ENCODE results near the gene DMXL1. TPM values are rescaled to one million over a fixed set of nuclear protein-coding genes. Genes with fewer than 3 reads are reported as not detected.
"Not testable (repeated sequence)": the region's sequence is repeated elsewhere in the genome, so short reads cannot be mapped to it uniquely, and the experiment has no call there.

Gene DMXL1
- total and polyA plus RNA-seq, 3 donors from 2014 or later, result 16.0 to 93.3 (median 63.9) TPM

DNA sequence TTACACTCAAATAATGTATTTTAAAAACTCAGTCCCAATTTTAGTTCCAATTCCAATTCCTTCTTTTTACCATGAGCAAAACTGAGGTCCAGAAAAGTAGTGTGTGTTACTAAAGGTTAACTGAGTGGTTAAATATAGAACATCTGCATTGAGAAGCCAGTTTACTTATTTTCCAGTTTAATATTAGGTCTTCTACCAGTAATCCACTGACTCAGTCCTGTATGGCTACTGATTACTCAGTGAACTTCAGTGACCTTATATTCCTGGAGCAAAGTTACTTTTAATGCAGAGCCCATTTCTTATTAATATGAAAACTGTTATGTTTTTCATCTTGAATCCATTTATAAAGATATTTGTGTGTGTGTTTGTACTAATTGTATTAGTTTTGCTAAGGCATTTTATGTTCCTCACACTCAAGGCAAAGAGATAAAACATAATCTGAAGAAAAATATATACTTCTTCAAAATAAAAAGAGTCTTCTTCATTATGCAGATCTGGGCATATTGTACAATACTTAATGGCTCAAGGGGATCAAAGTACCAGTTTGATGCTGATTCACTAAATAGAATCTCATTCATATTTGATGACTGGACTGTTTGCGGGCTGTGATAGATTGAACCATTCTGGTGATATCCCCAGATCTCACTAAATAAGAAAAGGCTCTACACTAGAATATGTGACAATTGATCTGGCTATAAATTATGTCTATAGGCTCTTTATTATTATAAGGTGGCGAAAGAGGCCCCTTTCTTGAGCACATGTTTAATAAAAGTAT, 60.8 kb downstream of the DMXL1 start:
- Histone ChIP-seq H3K36me3 (ENCODE audit: low read depth, missing control alignments) (no peaks in the 10 kb centered on the region), H3K27me3 (no peaks in the 10 kb centered on the region), H3K4me3 (no peak overlapping the region), H3K4me1 (no peaks in the 10 kb centered on the region), H3K27ac (no peak overlapping the region), H3K9me3 (no peaks in the 10 kb centered on the region)
- TF ChIP-seq, protein P1, sequence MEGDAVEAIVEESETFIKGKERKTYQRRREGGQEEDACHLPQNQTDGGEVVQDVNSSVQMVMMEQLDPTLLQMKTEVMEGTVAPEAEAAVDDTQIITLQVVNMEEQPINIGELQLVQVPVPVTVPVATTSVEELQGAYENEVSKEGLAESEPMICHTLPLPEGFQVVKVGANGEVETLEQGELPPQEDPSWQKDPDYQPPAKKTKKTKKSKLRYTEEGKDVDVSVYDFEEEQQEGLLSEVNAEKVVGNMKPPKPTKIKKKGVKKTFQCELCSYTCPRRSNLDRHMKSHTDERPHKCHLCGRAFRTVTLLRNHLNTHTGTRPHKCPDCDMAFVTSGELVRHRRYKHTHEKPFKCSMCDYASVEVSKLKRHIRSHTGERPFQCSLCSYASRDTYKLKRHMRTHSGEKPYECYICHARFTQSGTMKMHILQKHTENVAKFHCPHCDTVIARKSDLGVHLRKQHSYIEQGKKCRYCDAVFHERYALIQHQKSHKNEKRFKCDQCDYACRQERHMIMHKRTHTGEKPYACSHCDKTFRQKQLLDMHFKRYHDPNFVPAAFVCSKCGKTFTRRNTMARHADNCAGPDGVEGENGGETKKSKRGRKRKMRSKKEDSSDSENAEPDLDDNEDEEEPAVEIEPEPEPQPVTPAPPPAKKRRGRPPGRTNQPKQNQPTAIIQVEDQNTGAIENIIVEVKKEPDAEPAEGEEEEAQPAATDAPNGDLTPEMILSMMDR (IDR thresholded peaks at IDR 0.05), result no peak
- TF ChIP-seq POLR2A (IDR thresholded peaks at IDR 0.05), result no peak
- WGBS, 2 donors, result 97 to 100% methylated on average over 2 of the region's 2 CpGs
- no peak for DNase-seq
- intact Hi-C loops (cut with DNase I; ENCODE audit: low total_unique reads), result no loop called here

DNA sequence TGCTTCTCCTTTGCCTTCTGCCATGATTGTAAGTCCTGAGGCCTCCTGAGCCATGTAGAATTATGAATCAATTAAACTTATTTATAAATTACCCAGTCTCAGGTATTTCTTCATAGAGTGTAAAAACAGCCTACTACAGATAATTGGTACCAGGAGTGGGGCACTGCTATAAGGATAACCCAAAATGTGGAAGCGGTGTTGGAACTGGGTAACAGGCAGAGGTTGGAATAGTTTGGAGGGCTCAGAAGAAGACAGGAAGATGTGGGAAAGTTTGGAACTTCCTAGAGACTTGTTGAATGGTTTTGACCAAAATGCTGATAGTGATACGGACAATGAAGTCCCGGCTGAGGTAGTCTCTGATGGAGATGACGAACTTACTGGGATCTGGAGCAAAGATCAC, 64.9 kb downstream of the DMXL1 start:
- H3K36me3 ChIP-seq (ENCODE audit: low read depth, missing control alignments); H3K4me3 ChIP-seq; intact Hi-C loops (cut with DNase I; ENCODE audit: low total_unique reads); H3K9me3 ChIP-seq; DNase-seq; H3K27ac ChIP-seq; H3K4me1 ChIP-seq; H3K27me3 ChIP-seq: not testable (repeated sequence)
- 95 to 98% methylated on average over 4 of the region's 4 CpGs for WGBS, 2 donors

DNA sequence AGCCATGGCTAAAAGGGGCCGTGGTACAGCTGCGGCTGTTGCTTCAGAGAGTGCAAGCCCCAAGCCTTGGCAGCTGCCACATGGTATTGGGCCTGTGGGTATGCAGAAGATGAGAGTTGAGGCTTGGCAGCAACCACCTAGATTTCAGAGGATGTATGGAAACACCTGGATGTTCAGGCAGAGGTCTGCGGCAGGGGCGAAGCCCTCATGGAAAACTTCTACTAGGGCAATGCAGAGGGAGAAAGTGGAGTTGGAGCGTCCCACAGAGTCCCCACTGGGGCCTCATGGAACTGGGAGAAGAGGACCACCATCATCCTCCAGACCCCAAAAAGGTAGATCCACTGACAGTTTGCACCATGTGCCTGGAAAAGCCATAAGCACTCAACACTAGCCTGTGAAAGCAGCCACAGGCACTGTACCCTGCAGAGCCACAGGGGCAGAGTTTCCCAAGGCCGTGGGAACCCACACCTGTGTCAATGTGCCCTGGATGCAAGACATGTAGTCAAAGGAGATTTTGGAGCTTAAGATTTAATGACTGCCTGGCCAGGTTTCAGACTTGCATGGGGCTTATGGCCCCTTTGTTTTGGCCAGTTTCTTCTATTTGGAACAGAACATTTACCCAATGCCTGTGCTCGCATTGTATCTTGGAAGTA, 65.9 kb downstream of the DMXL1 start:
- DNase-seq, result no peak
- H3K4me3 ChIP-seq, result no peak overlapping the region
- TF ChIP-seq, protein P1 (IDR thresholded peaks at IDR 0.05), result no peak
- TF ChIP-seq POLR2A (IDR thresholded peaks at IDR 0.05), result no peak
- H3K4me1 ChIP-seq, result no peaks in the 10 kb centered on the region
- WGBS, 2 donors, result 97 to 100% methylated on average over 5 to 7 of the region's 7 CpGs
- H3K36me3 ChIP-seq (ENCODE audit: low read depth, missing control alignments), result no peaks in the 10 kb centered on the region
- no peaks in the 10 kb centered on the region for H3K9me3 ChIP-seq
- no peaks in the 10 kb centered on the region for H3K27me3 ChIP-seq
- no peak overlapping the region for H3K27ac ChIP-seq
- intact Hi-C loops (cut with DNase I; ENCODE audit: low total_unique reads), result no loop called here

DNA sequence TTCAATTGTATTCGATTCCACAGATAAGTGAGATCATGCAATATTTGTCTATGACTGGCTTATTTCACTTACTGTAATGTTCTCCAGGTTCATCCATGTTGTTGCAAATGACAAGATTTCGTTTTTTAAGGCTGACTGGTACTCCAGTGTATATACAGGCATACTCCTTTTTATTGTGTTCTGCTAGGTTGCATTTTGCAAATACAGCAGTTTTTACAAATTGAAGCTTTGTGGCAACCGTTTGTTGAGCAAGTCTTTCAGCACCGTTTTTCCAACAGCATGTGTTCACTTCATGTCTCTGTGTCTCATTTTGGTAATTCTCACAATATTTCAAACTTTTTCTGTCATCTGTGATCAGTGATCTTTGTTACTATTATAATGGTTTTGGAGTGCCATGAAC, 82.7 kb downstream of the DMXL1 start:
- Histone ChIP-seq H3K9me3 (no peaks in the 10 kb centered on the region), H3K27me3 (no peaks in the 10 kb centered on the region), H3K4me3 (no peak overlapping the region), H3K36me3 (ENCODE audit: low read depth, missing control alignments) (no peaks in the 10 kb centered on the region), H3K27ac (no peak overlapping the region), H3K4me1 (no peaks in the 10 kb centered on the region)
- TF ChIP-seq POLR2A (IDR thresholded peaks at IDR 0.05), result no peak
- TF ChIP-seq, protein P1 (IDR thresholded peaks at IDR 0.05), result no peak
- WGBS, 2 donors, result 93 to 96% methylated on average over 4 of the region's 4 CpGs
- intact Hi-C loops (cut with DNase I; ENCODE audit: low total_unique reads), result no loop called here
- no peak for DNase-seq

- H3K4me1 ChIP-seq, result no peaks in the 10 kb centered on the region
- DNase-seq, result no peak
- H3K36me3 ChIP-seq (ENCODE audit: low read depth, missing control alignments), result no peaks in the 10 kb centered on the region
- WGBS, 2 donors, result 95 to 99% methylated on average over 2 of the region's 2 CpGs
- intact Hi-C loops (cut with DNase I; ENCODE audit: low total_unique reads), result no loop called here
- H3K9me3 ChIP-seq, result no peaks in the 10 kb centered on the region
- H3K27me3 ChIP-seq, result no peaks in the 10 kb centered on the region
- no peak overlapping the region for H3K4me3 ChIP-seq
- H3K27ac ChIP-seq, result no peak overlapping the region
- no peak for TF ChIP-seq POLR2A (IDR thresholded peaks at IDR 0.05)
- TF ChIP-seq, protein P1 (IDR thresholded peaks at IDR 0.05), result no peak
Observed at GRCh38 chr5:119158144-119158543, 87.3 kb downstream of the DMXL1 start.
